ENCODE measurements around the gene OSBPL6.

The OSBPL6 gene

DNA sequence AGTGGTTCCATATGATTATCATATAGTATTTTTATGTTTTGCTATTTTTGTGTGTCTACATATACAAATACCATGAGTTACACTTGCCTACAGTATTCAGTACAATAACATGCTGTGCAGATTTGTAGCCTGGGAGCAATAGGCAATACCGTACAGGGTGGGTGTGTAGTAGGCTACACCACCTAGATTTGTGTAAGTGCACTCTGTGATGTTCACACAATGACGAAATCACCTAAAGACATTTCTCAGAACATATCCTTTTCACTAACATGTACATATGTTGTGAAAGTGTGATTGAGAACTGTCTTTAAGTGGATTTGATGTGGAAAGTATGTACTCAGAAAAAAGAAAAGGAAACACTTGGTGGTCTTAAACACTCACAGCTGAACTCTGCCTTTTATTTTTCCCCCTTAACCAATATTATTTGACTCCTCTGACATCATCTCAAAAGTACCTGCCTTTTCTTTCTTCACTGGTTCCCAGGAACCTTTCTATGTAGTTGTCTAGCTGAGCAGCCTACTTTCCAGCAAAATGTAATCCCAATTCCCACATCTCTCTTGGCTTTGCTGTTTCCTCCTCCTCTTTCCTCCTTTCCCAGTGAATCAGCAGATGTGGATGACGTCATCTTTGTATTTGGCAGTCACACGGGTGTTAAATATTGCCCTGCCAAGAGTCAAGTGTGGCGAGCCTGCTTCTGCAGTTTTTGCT is 47.7 kb downstream of the OSBPL6 start:
- DNase-seq = peak; percentile 86

DNA sequence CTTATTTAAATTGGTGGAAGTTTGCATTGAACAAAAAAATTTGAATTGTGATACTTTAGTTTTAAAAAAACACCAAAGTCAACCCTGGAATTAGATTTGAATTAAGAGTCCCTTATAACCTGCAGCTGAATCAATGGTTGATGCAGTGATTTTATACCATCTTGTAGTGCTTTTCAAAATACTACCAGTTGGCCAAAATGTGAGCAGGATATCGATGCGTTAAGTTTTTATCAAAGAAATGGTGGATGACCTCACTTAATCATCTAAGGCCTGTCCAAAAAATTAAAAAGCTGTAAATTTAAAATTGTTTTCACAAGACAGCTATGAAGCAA is 48.2 kb downstream of the OSBPL6 start:
- DNase-seq = no peak

DNA sequence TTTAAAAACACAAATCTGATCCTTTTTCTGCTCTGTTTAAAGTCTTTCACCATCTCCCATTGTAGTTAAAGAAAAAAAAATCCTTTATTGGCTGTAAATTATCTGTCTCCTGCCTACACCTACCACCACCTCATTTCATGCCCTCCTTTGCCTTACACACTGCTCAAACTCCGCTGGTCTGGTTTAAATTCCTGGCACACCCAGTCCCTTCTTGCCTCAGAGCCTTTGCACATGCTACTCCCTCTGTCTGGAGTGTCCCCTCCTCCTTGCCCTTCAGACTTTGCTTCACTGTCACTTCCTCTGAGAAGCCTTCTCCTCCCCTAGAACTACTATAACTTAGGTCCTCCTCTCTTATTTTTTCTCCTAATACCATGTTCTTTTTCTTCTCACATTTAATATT is 49.6 kb downstream of the OSBPL6 start:
- DNase-seq = no peak

DNA sequence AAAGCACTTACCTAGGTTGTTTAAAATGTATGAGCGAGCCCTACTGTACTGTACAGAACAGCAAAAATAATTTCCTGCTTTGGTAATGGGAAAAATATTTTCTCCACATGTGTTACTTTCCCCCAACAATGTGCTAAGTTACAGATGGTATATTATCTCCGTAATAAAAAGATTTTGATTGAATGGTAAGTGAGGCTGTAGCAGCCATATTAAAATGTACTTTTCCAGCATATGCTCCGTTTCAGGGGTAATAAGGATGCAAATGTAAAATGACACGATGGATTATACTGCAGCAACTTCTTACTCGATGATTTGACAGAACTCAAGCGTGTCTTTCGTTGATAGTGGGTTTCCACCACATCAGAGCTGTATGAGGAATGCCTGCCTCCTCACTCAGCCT is 50.5 kb downstream of the OSBPL6 start:
- DNase-seq = no peak

DNA sequence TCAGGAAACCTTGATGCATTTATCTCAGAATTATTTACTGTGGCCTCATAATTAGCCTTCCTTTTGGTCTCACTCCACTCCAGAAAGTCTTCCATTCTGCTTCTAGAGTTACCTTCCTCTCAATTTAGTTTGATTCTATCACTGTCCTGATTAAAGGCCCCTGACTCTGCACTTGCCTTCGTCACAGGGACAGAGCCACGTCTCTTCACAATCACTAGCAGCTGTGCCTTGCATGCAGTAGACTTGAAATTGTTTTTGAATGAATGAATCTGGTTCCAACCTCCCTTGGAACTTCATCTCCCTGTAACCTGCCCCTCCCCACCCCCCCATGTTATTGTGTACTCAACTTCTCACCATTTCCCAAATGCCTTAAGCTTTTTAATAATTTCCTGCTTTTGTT is 52.4 kb downstream of the OSBPL6 start:
- no peak for DNase-seq

DNA sequence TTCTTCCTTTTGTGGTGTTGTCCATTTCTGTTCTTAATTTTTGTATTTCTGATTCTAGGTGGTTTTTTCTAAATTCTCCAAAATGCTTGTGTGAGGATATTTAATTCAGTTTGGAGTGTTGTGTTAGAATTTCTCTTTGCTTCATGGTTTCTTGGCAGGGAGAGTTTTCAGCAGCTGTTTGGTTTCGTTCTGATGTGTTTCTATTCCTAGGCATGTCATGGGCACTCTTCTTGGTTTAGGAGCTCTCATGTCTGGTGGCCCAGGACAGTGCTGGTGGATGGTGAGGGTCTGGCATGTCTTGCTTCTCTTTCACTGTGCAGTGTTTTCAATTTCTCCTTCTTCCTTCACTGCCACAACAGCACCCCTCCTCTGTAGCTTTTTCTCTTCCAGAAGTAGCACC is 52.9 kb downstream of the OSBPL6 start:
- DNase-seq = no peak

DNA sequence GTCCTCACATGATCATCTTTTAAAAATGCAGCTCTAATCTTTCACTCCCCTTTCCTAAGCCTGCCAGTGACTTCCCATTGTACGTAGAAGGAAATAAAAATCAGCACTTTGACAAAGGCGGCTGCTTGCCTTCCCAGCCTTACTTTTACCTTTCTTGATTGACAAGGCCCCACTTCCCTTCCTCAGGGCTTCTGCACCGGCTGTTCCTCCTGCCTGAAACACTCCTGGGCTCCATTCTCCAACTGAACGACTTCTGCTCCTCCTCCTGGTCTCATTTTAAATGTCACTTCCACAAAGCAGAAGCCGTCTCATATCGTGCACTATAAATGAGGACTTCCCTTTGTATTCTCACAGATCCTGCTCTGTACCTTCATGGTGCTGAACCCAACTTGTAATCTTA is 56.1 kb downstream of the OSBPL6 start:
- DNase-seq = no peak

DNA sequence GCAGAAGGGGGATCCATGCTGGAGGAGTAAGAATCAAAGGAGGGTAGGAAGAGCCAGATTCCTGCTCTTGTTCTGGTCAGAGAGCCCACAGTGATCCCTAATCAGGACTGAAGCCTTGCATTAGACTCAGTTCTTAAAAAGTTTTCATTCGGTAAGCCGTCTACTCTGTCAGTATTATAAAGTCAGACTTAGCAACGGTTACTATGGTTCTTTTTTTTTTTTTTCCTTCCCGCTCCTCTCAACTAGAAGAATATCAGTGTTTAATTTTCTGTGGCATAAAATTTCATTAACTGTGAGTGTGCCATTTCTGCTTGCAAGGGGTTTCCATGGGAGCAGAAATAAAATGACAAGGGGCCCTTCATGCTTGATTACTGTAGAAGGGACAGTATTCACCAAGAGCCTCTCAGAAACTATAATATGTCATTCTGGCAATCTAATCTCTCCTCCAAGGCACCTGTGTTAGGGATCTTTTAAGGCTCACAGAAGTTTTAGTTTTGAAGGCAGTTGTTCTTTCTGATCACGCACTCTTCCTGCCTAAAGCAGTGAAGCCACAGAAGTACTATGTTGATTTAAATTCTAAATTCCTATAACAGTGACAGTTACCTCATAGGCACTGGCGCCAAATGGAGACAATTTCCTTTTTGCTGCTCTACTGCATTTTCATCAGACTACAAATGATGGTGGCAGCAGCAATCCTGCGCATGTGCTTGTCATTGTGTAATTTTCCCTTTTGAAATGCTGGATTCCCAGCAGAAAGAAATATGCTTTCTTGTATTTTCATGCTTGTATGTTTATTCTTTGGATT is 57.0 kb downstream of the OSBPL6 start:
- DNase-seq = no peak

DNA sequence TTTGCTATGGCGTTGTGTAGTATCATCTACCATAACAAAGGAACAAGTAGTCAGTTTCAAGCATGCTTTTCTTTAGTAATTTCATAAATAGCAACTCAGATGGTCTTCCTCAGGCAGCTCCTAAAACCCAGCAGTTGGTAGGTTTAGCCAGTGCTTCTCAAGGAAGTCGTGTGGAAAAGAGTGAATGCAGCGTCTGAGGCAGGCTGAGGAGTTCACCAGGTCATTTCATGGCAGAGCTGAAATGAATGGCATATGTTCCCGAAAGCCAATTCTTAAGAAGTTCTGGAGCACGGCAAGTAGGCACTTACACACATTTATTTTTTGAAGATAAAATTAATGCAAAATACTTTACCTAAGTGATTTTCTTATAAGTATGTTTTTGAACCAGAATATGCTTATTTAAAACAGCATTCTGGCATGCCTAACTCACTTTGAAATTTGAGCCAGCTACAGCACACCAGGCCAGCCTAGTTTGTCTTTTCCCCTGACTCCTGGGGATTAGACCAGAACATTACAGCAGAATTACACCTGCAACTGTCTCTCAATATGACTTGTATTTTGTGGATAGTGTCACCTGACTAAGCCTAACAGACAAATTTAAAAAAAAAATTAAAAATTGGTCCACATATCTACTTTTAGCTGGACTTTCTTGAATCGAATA is 62.2 kb downstream of the OSBPL6 start:
- DNase-seq = no peak

DNA sequence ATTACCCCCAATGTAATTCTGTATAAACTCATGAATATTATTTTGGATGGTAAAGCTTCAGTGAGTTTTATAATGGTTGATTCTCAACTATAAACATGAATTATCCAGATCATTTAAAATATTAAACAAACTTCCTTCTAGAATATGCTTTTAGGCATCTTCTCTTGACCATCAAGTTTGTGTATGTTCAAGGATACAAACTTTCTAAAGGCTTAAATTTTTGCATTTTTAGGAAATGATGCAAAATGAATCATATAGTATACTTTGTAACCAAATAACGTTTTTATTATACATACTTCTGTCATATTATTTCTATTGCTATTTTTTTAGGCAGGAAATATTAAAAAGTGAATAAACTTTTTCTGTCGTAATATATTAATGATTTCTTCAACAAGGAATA is 62.8 kb downstream of the OSBPL6 start:
- DNase-seq = no peak

DNA sequence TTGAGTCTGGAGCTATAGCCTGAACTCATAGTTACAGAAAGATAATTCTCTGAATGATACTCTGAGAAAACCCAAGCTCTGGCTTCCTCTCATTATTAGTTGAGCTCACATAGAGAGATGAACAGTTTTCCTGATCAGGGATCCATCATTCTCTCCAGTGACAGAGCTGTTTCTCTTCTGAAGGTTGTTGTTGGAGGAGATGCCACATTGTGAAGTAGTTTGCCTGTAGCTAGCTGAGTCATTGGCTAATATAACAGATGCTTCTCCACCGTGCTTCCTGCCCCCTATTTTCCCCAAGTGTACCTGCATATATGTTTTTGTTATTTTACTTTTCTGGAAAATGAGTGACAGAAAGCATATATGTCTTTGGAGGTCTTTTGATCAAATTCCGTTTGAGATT is 64.6 kb downstream of the OSBPL6 start:
- DNase-seq = no peak

DNA sequence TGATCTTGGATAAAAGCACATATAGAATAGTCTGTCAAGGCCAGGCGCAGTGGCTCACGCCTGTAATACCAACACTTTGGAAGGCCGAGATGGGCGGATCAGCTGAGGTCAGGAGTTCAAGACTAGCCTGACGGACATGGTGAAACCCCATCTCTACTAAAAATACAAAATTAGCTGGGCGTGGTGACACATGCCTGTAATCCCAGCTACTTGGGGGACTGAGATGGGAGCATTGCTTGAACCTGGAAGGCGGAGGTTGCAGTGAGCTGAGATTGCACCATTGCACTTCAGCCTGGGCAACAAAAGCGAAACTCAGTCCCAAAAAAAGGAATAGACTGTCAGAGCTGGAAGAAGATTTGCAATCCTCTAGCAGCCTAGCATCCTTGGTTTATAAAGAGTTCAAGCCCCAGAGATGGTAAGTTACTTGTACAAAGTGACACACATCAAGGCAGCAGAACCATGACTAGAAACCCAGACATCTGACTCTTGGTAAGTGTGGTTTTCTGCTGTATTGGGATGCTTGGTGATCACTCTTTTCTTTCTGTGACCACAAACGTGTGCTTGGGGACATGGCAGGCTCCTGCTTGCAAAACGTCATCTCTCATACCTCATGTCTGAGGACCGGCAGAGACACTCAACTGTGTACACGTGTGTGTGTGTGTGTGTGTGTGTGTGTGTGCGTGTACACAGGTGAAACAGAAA is 69.0 kb downstream of the OSBPL6 start:
- DNase-seq = no peak

DNA sequence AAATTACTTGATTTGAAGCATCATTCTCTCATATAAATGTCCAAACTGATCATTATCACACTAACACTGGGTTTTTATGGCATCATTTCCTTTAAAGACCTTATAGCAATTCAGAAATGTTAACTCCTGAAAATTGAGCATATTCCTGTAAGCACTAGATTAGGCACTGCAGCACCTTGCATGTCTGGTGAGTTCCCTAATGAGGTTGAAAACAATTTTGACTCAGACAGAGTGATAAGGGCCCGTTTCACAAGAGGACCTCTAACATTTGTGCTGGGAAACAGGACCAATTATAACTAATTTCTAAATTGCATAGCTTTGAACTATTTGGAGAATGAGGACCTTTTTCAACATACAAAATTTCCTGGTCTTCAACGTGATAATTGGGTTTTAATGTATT is 69.9 kb downstream of the OSBPL6 start:
- no peak for DNase-seq

DNA sequence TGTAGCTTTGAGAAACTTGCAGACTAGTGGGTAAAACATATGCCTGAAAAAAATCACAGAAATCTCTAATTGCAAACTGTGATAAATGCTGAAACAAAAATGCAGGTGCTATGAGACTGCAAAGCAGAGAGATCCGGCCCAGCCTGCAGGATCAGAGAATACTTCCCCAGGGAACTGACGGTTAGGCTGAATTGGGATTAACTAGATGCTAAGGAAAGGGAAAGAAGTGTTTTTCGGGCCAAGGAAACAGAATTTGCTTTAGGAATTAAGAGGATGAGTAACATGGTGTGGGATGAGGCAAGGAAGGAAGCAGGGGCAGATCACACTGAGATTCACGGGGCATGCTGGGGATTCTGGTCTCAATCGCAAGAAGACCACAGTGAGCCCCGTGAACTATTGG is 71.5 kb downstream of the OSBPL6 start:
- DNase-seq = no peak

DNA sequence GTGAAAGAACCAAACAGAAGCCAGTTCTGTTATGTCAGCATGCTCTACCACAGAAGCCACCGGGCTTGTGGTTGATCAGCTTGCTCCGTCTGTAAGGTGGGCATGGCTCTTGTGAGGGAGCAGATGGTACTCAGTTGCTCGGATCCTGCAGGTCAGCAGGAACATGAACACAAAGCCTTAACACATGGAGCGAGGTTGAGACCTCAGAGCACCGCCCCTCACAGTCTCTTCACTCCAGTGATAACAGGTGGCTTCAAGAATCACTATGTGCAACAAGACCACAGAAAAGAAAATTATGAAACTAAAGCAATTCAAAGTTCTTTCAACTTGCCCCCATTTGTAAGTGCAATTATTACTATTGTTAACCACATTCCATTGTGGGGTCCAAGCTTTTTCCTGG is 72.1 kb downstream of the OSBPL6 start:
- peak; percentile 75 for DNase-seq

DNA sequence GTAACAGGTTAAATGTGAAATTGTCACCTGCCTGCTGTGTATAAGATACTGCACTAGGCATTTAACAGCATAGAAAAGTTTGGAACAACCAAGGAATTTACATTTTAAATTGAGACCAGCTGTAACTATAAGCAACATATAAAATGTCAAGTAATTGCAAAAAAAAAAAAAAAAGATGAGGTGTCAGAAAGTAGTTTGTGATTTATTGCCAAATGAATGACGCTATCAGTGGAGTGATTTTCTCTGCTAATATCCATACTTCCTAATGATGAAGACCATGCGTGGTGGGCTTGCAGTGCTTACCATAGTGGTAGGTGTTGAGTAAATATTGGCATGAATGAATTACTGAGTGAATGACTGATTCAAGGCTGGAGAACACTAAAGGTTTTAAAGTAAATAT is 73.3 kb downstream of the OSBPL6 start:
- DNase-seq = no peak

DNA sequence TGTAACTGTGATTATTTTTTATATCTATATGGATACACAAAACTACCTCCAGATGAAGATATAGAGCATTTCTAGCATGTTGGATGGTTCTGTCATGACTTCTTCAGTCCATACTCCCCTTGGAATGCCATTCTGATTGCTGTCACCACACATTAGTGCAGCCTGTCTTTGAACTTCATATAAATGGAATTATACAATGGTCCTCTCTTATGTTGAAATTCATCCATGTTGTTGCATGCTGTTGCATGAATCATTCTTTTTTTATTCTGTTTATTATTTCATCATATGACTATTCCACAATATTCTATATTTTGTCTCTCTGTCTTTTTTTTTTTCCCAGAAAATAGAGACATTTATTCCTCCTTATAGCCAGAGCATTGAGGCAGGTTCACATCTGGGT is 74.1 kb downstream of the OSBPL6 start:
- DNase-seq = no peak

DNA sequence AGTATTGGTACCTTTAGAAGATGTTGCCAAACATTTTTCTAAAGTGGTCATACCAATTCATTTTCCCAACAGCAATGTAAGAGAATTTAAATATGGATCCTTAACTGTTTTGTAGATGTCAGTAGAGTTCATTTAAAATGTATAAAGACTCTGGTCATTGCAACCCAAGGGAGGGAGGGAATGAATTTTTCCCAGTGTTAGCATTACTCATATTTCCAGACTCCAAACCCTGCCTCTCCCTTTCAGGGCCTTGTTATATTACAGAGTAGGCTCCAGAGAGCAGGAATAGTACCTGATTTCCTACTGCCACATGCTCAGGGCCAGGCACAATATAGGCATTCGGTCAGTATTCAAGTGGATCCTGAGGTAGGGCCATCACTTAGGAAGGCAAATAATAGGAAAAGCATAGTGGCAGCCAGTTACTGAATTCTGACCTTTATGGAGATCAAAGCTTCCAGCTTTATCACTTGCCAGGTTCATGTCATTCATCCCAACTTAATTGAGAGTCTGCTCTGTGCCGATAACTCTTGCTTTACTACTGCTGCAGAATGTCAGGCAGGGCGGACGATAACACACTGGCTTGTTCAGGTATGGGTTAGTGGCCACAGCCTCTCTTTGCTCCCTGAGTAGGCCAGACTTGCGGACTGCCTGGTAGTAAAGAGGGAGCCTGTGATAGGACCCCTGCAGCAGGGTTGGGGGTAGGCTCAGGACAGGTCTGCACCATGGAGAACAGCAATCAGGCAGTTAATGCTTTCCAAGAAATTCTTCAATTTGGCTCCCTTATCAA is 75.3 kb downstream of the OSBPL6 start:
- no peak for DNase-seq

DNA sequence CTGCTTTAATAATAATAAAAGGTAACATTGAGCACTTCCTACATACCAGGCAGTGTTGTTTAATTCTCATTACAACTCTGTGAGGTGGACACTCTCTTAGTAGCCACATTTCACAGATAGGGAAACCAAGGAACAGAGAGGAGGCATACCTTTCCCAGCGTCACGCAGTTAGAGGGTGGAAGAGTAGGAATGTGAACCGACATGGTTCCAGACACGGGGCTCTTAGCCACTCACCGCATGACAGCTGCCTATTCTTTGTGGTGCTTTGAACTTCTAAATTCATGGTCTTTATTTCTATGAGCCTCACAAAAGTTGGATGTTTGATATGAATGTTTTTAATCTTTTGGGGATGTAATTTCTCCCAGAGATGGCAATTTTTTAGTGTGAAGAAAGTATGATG is 76.0 kb downstream of the OSBPL6 start:
- no peak for DNase-seq

DNA sequence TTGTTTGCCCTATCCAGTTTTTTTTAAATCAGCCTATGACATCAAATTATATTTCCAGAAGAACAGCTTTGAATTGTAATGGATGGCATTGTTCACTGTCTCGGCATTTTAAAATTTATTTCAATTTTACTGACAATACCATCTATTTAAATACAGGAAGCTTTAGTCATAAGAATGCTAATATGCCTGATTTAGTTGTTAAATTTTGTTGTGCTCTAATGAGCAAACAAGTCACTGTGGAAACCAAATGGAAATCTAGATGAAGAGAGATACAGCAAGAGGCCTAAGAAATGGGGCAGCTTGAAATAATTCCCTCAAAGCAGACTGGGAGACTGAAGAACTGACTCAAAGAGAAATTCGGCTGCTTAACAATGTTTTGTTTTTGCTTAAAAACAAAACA is 76.8 kb downstream of the OSBPL6 start:
- DNase-seq = no peak

DNA sequence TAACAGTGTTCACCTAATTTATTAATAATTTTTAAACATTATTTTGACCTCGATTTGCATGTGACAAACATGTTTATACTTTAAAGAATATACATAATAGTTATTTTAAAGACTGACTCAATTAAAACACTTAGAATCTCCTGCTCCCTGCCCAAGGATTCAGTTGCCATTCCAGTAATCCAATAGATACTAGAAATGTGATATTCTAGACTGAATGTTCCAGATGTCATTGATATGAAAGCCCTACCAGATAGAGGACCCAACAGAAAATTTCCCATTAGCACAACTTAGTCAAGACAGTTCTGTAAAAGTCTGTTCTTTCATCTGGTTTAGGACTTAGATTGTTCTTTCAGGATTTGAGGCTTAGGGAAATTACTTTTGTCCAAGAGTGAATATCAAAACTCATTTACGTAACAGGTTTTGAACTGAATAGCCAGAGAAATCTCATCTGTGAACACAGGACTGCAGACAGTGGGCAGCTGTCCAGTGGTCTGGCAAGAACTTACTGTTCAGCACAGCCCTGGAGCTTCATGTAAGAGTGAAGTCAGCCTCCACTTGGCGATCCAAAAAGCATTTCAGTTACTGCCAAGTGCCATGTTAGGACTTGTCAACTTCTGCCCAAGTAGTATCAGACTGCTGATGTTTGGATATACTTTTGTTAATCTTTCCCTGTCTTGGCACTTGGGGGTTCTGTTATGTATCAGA is 77.5 kb downstream of the OSBPL6 start:
- peak; percentile 19 for DNase-seq

DNA sequence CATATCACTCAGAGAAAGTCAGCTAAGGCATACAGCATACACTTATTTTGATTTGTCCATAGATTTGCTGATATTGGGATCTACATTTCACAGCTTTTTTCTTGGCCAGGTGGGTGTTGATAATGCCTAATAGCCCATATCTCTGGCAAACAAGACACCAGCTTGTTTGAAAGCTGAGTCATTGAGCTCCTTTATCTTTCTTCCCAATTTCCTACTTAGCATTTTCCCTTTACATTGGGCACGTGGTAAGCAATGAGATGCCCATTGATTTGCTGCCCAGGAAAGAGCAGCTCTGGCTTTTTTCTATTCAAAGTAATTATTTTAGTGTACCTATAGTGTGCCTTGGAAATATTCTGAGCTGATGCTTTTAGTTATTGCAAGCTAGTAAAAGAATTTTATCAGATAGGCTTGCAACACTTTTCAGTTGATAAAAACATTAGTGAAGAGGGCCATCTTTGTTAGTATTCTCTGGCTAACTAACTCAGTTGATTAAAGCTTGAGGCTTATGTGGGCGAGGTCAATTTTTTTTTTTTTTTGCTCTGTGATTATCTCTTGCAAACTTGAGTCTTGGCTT is 79.6 kb downstream of the OSBPL6 start:
- no peak for DNase-seq

Measured in DMS 273 treated with DMSO at 0.1 percent for 48 hours (cell line).